Measurements from ENCODE around the gene PIGQ.

The PIGQ gene

GRCh38 chr16:575354-576196 lies 5.8 kb downstream of the PIGQ start:
- peaks cover 13% of the 10 kb centered on the region for H3K36me3 Mint-ChIP-seq (ENCODE audit: insufficient read depth)
- H3K27ac Mint-ChIP-seq, result no peak overlapping the region

GRCh38 chr16:576197-576822 lies 6.5 kb downstream of the PIGQ start:
- no peak for DNase-seq
- H3K4me1 Mint-ChIP-seq (ENCODE audit: low read depth in 2 of 2), result peaks cover 14 to 15% of the 10 kb centered on the region in 2 donors
- no peaks in the 10 kb centered on the region for H3K27me3 Mint-ChIP-seq
- peak overlapping the region in 1 of 2 donors; percentile 38 for H3K27ac Mint-ChIP-seq
- no peaks in the 10 kb centered on the region for H3K9me3 Mint-ChIP-seq
- no peak overlapping the region for H3K4me3 Mint-ChIP-seq
- H3K36me3 Mint-ChIP-seq (ENCODE audit: insufficient read depth), result peaks cover 5% of the 10 kb centered on the region
- no peak for ATAC-seq (replicated peaks)

More at GRCh38 chr16:575354-576196, 5.8 kb downstream of the PIGQ start:
- Mint-ChIP-seq H3K9me3 (no peaks in the 10 kb centered on the region), H3K4me3 (no peak overlapping the region), H3K4me1 (ENCODE audit: low read depth in 2 of 2) (peaks cover 21 to 22% of the 10 kb centered on the region in 2 donors), H3K27me3 (no peaks in the 10 kb centered on the region)
- DNase-seq (no peak), ATAC-seq (replicated peaks) (no peak)

- no peak overlapping the region for H3K4me3 Mint-ChIP-seq
- no peaks in the 10 kb centered on the region for H3K27me3 Mint-ChIP-seq
- DNase-seq, result no peak
- no peak for ATAC-seq (replicated peaks)
- H3K4me1 Mint-ChIP-seq (ENCODE audit: low read depth in 2 of 2), result peaks cover 9 to 10% of the 10 kb centered on the region in 2 donors
- no peaks in the 10 kb centered on the region for H3K9me3 Mint-ChIP-seq
- peaks cover 4% of the 10 kb centered on the region for H3K36me3 Mint-ChIP-seq (ENCODE audit: insufficient read depth)
- H3K27ac Mint-ChIP-seq, result peak overlapping the region in 1 of 2 donors; percentile 38
These were observed 7.0 kb downstream of the PIGQ start for GRCh38 chr16:576823-577201.

GRCh38 chr16:577796-578195 lies 8.0 kb downstream of the PIGQ start:
- no peaks in the 10 kb centered on the region for H3K9me3 Mint-ChIP-seq
- no peaks in the 10 kb centered on the region for H3K27me3 Mint-ChIP-seq
- no peak overlapping the region for H3K4me3 Mint-ChIP-seq
- no peak for DNase-seq
- H3K36me3 Mint-ChIP-seq (ENCODE audit: insufficient read depth), result peaks cover 5% of the 10 kb centered on the region
- H3K27ac Mint-ChIP-seq, result no peak overlapping the region
- H3K4me1 Mint-ChIP-seq (ENCODE audit: low read depth in 2 of 2), result peaks cover 6 to 7% of the 10 kb centered on the region in 2 donors
- no peak for ATAC-seq (replicated peaks)

GRCh38 chr16:578232-578869 lies 8.6 kb downstream of the PIGQ start:
- no peak for ATAC-seq (replicated peaks)
- no peaks in the 10 kb centered on the region for H3K27me3 Mint-ChIP-seq
- DNase-seq, result no peak

GRCh38 chr16:578870-579405 lies 9.2 kb downstream of the PIGQ start:
- peaks cover 5% of the 10 kb centered on the region for H3K36me3 Mint-ChIP-seq (ENCODE audit: insufficient read depth)
- DNase-seq, result peak; percentile 25 to 53 (median 37)
- peak; percentile 91 for ATAC-seq (replicated peaks)

More at GRCh38 chr16:578232-578869, 8.6 kb downstream of the PIGQ start:
- Mint-ChIP-seq H3K27ac (no peak overlapping the region), H3K36me3 (ENCODE audit: insufficient read depth) (peaks cover 5% of the 10 kb centered on the region), H3K4me1 (ENCODE audit: low read depth in 2 of 2) (peaks cover 6 to 7% of the 10 kb centered on the region in 2 donors), H3K9me3 (no peaks in the 10 kb centered on the region), H3K4me3 (no peak overlapping the region)

GRCh38 chr16:580141-580945 lies 10.6 kb downstream of the PIGQ start:
- Mint-ChIP-seq H3K27ac (no peak overlapping the region), H3K4me1 (ENCODE audit: low read depth in 2 of 2) (peaks cover 6 to 7% of the 10 kb centered on the region in 2 donors), H3K9me3 (no peaks in the 10 kb centered on the region), H3K36me3 (ENCODE audit: insufficient read depth) (peaks cover 5% of the 10 kb centered on the region), H3K4me3 (no peak overlapping the region), H3K27me3 (no peaks in the 10 kb centered on the region)
- ATAC-seq (replicated peaks) (no peak), DNase-seq (no peak)

More at GRCh38 chr16:578870-579405, 9.2 kb downstream of the PIGQ start:
- H3K9me3 Mint-ChIP-seq, result no peaks in the 10 kb centered on the region
- no peak overlapping the region for H3K27ac Mint-ChIP-seq
- no peak overlapping the region for H3K4me3 Mint-ChIP-seq
- no peaks in the 10 kb centered on the region for H3K27me3 Mint-ChIP-seq
- H3K4me1 Mint-ChIP-seq (ENCODE audit: low read depth in 2 of 2), result peaks cover 5 to 6% of the 10 kb centered on the region in 2 donors

GRCh38 chr16:580946-581498 lies 11.3 kb downstream of the PIGQ start:
- DNase-seq (no peak), ATAC-seq (replicated peaks) (no peak)
- no peaks in the 10 kb centered on the region for H3K9me3 Mint-ChIP-seq
- peaks cover 5% of the 10 kb centered on the region for H3K36me3 Mint-ChIP-seq (ENCODE audit: insufficient read depth)
- H3K4me1 Mint-ChIP-seq (ENCODE audit: low read depth in 2 of 2), result peaks cover 6 to 8% of the 10 kb centered on the region in 2 donors
- H3K27ac Mint-ChIP-seq, result no peak overlapping the region
- no peak overlapping the region for H3K4me3 Mint-ChIP-seq
- no peaks in the 10 kb centered on the region for H3K27me3 Mint-ChIP-seq

GRCh38 chr16:582218-582613 lies 12.4 kb downstream of the PIGQ start:
- no peaks in the 10 kb centered on the region for H3K27me3 Mint-ChIP-seq
- H3K4me3 Mint-ChIP-seq, result no peak overlapping the region
- no peak for ATAC-seq (replicated peaks)
- H3K4me1 Mint-ChIP-seq (ENCODE audit: low read depth in 2 of 2), result peaks cover 0 to 5% of the 10 kb centered on the region in 2 donors
- DNase-seq, result no peak
- H3K27ac Mint-ChIP-seq, result no peak overlapping the region
- H3K9me3 Mint-ChIP-seq, result no peaks in the 10 kb centered on the region
- H3K36me3 Mint-ChIP-seq (ENCODE audit: insufficient read depth), result peaks cover 5% of the 10 kb centered on the region

- Mint-ChIP-seq H3K4me3 (no peak overlapping the region), H3K27me3 (no peaks in the 10 kb centered on the region), H3K4me1 (ENCODE audit: low read depth in 2 of 2) (peaks cover 0 to 8% of the 10 kb centered on the region in 2 donors), H3K36me3 (ENCODE audit: insufficient read depth) (peaks cover 5% of the 10 kb centered on the region), H3K27ac (no peak overlapping the region), H3K9me3 (no peaks in the 10 kb centered on the region)
- no peak for ATAC-seq (replicated peaks)
- DNase-seq, result no peak
These were observed 13.0 kb downstream of the PIGQ start for GRCh38 chr16:582614-583331.

- H3K36me3 Mint-ChIP-seq (ENCODE audit: insufficient read depth), result peaks cover 9% of the 10 kb centered on the region
- no peak overlapping the region for H3K27ac Mint-ChIP-seq
- ATAC-seq (replicated peaks) (no peak), DNase-seq (no peak)
- no peaks in the 10 kb centered on the region for H3K9me3 Mint-ChIP-seq
- H3K27me3 Mint-ChIP-seq, result no peaks in the 10 kb centered on the region
- H3K4me3 Mint-ChIP-seq, result no peak overlapping the region
- peaks cover 5 to 12% of the 10 kb centered on the region in 2 donors for H3K4me1 Mint-ChIP-seq (ENCODE audit: low read depth in 2 of 2)
These were observed 13.7 kb downstream of the PIGQ start for GRCh38 chr16:583470-583814.

- Mint-ChIP-seq H3K27ac (no peak overlapping the region), H3K4me1 (ENCODE audit: low read depth in 2 of 2) (peaks cover 8 to 12% of the 10 kb centered on the region in 2 donors), H3K4me3 (no peak overlapping the region), H3K36me3 (ENCODE audit: insufficient read depth) (peaks cover 9% of the 10 kb centered on the region), H3K27me3 (no peaks in the 10 kb centered on the region), H3K9me3 (no peaks in the 10 kb centered on the region)
- no peak for DNase-seq
- ATAC-seq (replicated peaks), result no peak
These were observed 14.2 kb downstream of the PIGQ start for GRCh38 chr16:583815-584591.
